DND-41 (cell line): ENCODE measurements around the gene COL8A2.

Experiments
- ATAC-seq: fragments of 200-7000 bp; cut with Tn5 transposase; 3 replicates; pipeline ENCODE4 v1.9.1; 2021; ENCODE audit warnings: low read depth; ENCODE audit not compliant: insufficient read depth
- DNase-seq: peaks from one replicate; pipeline ENCODE4 v3.0.0-alpha.2; 2020
- H2AFZ ChIP-seq: 2 replicates; pipeline ENCODE4 v1.6.0; 2012; ENCODE audit warnings: low read depth, low read length
- H3K27ac ChIP-seq: 2 replicates; pipeline ENCODE4 v1.5.1; 2012; ENCODE audit warnings: low read length, inconsistent platforms
- H3K27me3 ChIP-seq: fragments of 200-600 bp; sonication (generic); 2 replicates; pipeline ENCODE4 v1.6.0; 2012; ENCODE audit warnings: low read length, mild to moderate bottlenecking, inconsistent platforms; ENCODE audit not compliant: insufficient read depth, poor library complexity
- H3K36me3 ChIP-seq: 2 replicates; pipeline ENCODE4 v1.5.1; 2012; ENCODE audit warnings: low read length, inconsistent platforms; ENCODE audit not compliant: insufficient read depth
- H3K4me1 ChIP-seq: 2 replicates; pipeline ENCODE4 v1.5.1; 2012; ENCODE audit warnings: mild to moderate bottlenecking, low read length; ENCODE audit not compliant: insufficient read depth
- H3K4me2 ChIP-seq: 2 replicates; pipeline ENCODE4 v1.6.0; 2012; ENCODE audit warnings: mild to moderate bottlenecking, moderate library complexity, low read length, inconsistent platforms; ENCODE audit not compliant: insufficient read depth
- H3K4me3 ChIP-seq, 2 experiments: fragments of 200-600 bp in 1 of 2; shearing (Covaris generic) in 1 of 2; 2 replicates each; pipeline ENCODE4 v1.5.1; 2012 to 2016; ENCODE audit warnings: inconsistent platforms in 2 of 2, low read length in 2 of 2, mild to moderate bottlenecking in 2 of 2, low read depth in 1 of 2, moderate library complexity in 1 of 2
- H3K79me2 ChIP-seq: 2 replicates; pipeline ENCODE4 v1.6.0; 2012; ENCODE audit warnings: low read length, inconsistent platforms; ENCODE audit not compliant: insufficient read depth
- H3K9ac ChIP-seq: 2 replicates; pipeline ENCODE4 v1.6.0; 2012; ENCODE audit warnings: low read depth, mild to moderate bottlenecking, inconsistent platforms, low read length, moderate library complexity
- H3K9me3 ChIP-seq: 2 replicates; pipeline ENCODE4 v1.5.1; 2012; ENCODE audit warnings: low read length, moderate library complexity, mild to moderate bottlenecking, inconsistent platforms; ENCODE audit not compliant: insufficient read depth, severe bottlenecking
- H4K20me1 ChIP-seq: 2 replicates; pipeline ENCODE4 v1.6.0; 2012; ENCODE audit warnings: low read length; ENCODE audit not compliant: insufficient read depth
- EZH2 ChIP-seq: IDR thresholded peaks from 3 replicates; pipeline ENCODE4 v1.6.1; 2012; ENCODE audit warnings: borderline replicate concordance, low read depth, mild to moderate bottlenecking, moderate library complexity, low read length, inconsistent platforms; ENCODE audit not compliant: severe bottlenecking
- TF ChIP-seq, protein P1 (sequence below): IDR thresholded peaks from 2 replicates; pipeline ENCODE4 v1.5.1; 2012; ENCODE audit warnings: borderline replicate concordance, low read length, moderate library complexity, mild to moderate bottlenecking; ENCODE audit not compliant: poor library complexity, severe bottlenecking; ENCODE audit errors: extremely low read depth

COL8A2 gene

DNA sequence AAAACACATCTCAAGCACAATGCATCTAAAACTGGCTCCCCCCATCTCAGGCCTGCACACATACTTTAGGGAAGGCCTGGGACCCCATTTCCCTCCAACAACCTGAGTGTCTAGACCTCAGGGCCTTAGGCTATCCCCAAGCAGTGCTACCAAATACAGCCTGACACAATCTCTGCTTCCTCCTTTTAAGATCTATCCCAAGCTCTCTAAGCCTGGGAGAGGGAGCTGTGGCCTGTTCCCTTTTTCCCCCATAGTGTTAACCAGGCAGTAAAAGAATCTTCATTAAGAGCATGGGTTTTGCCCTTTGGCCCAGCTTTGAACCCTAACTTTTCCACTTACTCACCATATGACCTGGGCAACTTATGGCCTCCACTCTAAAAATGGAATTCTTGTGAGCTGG lies 10.8 kb upstream of the COL8A2 start:
- no peak overlapping the region for H3K9ac ChIP-seq
- H3K4me3 ChIP-seq = no peak overlapping the region
- no peaks in the 10 kb centered on the region for H3K4me1 ChIP-seq
- H3K27me3 ChIP-seq = no peaks in the 10 kb centered on the region
- no peak for DNase-seq
- no peak overlapping the region for H2AFZ ChIP-seq
- no peaks in the 10 kb centered on the region for H3K9me3 ChIP-seq
- peaks cover 9% of the 10 kb centered on the region for H4K20me1 ChIP-seq
- ATAC-seq = no peak
- H3K4me2 ChIP-seq = no peak overlapping the region
- TF ChIP-seq, protein P1, sequence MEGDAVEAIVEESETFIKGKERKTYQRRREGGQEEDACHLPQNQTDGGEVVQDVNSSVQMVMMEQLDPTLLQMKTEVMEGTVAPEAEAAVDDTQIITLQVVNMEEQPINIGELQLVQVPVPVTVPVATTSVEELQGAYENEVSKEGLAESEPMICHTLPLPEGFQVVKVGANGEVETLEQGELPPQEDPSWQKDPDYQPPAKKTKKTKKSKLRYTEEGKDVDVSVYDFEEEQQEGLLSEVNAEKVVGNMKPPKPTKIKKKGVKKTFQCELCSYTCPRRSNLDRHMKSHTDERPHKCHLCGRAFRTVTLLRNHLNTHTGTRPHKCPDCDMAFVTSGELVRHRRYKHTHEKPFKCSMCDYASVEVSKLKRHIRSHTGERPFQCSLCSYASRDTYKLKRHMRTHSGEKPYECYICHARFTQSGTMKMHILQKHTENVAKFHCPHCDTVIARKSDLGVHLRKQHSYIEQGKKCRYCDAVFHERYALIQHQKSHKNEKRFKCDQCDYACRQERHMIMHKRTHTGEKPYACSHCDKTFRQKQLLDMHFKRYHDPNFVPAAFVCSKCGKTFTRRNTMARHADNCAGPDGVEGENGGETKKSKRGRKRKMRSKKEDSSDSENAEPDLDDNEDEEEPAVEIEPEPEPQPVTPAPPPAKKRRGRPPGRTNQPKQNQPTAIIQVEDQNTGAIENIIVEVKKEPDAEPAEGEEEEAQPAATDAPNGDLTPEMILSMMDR = no peak
- TF ChIP-seq EZH2 = no peak
- peaks cover 8% of the 10 kb centered on the region; the same call in 1 of the 2 replicates for H3K79me2 ChIP-seq
- peaks cover 43% of the 10 kb centered on the region for H3K36me3 ChIP-seq
- H3K27ac ChIP-seq = no peak overlapping the region

DNA sequence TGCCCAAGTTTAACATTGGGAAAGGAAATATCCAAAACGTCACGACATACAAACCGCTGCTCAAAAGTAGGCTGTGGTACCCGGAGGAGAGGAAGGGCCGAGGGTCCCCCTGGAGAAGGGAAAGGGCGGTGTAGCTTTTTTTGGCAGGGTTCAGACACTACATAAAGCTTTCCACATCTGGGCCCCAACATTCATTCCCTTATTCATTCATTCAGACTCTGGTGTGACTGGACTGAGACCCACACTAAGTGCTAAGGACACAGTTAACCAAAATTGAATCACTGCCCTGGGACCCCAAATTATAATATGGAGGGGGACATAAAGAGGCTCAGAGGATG lies 10.3 kb upstream of the COL8A2 start:
- no peak for TF ChIP-seq EZH2
- TF ChIP-seq, protein P1 = no peak
- H4K20me1 ChIP-seq = peaks cover 6% of the 10 kb centered on the region; the same call in 1 of the 2 replicates
- H3K9me3 ChIP-seq = no peaks in the 10 kb centered on the region
- H3K36me3 ChIP-seq = peaks cover 39% of the 10 kb centered on the region
- ATAC-seq = no peak
- H3K27me3 ChIP-seq = no peaks in the 10 kb centered on the region
- H3K4me3 ChIP-seq = no peak overlapping the region
- H3K4me1 ChIP-seq = no peaks in the 10 kb centered on the region
- H3K9ac ChIP-seq = no peak overlapping the region
- H2AFZ ChIP-seq = no peak overlapping the region
- H3K27ac ChIP-seq = no peak overlapping the region
- H3K4me2 ChIP-seq = no peak overlapping the region
- DNase-seq = no peak
- peaks cover 3% of the 10 kb centered on the region; the same call in 1 of the 2 replicates for H3K79me2 ChIP-seq

DNA sequence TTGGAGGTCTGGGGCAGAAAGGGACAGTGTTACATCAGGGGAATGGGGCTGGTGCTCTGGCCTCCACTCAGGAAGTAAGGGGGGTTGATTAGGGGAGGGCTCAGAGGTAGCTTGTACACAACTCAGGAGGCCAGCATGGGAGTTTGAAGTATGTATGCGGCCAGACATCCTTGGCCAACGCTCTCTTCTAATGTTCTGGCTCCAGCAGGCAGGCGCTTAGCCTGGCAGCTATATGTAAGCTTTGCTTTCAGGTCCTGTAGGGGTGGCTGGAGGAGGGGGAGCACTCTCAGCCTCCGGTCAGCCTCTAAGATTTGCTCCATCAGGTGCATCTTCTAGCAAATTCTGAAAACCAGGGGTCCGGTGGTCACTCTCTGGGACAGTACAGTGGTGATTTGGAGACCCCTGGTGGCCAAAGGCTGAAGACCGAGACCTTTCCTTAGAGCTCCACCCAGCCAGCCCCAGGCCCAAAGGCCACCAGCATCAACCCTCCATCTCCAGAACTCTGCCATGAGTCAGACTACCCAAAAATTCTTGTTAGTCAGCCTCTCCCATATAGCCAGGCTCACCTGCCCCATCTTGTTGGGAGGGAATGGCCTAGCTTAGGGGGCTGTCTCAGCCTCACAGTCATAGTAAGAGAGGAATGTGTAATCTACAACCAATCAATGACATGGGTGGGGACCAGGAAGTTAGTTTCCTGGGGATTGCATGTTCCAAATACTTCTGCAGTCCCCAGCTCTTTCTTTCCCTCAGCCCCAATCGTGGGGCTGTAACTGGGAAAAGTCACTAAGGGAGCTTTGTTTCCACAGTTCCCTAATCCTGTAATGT lies 9.7 kb upstream of the COL8A2 start:
- Histone ChIP-seq H4K20me1 (peaks cover 3% of the 10 kb centered on the region; the same call in 1 of the 2 replicates), H3K27ac (no peak overlapping the region), H3K9me3 (no peaks in the 10 kb centered on the region), H3K79me2 (no peaks in the 10 kb centered on the region), H3K4me3 (no peak overlapping the region), H3K4me1 (no peaks in the 10 kb centered on the region), H3K27me3 (no peaks in the 10 kb centered on the region), H3K4me2 (no peak overlapping the region), H3K36me3 (peaks cover 34% of the 10 kb centered on the region), H2AFZ (no peak overlapping the region), H3K9ac (no peak overlapping the region)
- DNase-seq = peak; percentile 24
- TF ChIP-seq, protein P1 = peak; percentile 62
- TF ChIP-seq EZH2 = no peak
- peak; percentile 77 for ATAC-seq
